AG09319 (cell line): ENCODE data around the gene RAB29.

ENCODE experiments used
- DNase-seq: peaks from one replicate; pipeline ENCODE4 v3.0.0-alpha.2; 2010; ENCODE audit warnings: low read depth; ENCODE audit errors: extremely low read depth
- TF ChIP-seq, protein P1 (sequence below): IDR thresholded peaks from 2 replicates; pipeline ENCODE4 v1.5.1; 2011; ENCODE audit warnings: low read depth, mild to moderate bottlenecking, inconsistent platforms, low read length, moderate library complexity

RAB29 gene

DNA sequence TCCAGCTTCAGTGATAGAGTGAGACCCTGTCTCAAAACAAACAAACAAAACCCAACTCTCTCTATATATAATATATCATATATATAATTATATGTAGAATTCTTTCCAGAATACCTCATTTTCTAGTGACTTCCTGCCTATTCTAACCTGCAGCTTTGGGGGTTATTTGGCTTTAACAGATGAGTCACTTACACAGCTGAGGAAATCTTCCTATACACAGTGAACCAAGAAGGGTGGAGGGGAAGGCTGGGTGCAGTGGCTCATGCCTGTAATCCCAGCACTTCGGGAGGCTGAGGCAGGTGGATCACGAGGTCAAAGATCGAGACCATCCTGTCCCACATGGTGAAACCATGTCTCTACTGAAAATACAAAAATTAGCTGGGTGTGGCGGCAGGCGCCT lies 9.2 kb downstream of the RAB29 start:
- TF ChIP-seq, protein P1, sequence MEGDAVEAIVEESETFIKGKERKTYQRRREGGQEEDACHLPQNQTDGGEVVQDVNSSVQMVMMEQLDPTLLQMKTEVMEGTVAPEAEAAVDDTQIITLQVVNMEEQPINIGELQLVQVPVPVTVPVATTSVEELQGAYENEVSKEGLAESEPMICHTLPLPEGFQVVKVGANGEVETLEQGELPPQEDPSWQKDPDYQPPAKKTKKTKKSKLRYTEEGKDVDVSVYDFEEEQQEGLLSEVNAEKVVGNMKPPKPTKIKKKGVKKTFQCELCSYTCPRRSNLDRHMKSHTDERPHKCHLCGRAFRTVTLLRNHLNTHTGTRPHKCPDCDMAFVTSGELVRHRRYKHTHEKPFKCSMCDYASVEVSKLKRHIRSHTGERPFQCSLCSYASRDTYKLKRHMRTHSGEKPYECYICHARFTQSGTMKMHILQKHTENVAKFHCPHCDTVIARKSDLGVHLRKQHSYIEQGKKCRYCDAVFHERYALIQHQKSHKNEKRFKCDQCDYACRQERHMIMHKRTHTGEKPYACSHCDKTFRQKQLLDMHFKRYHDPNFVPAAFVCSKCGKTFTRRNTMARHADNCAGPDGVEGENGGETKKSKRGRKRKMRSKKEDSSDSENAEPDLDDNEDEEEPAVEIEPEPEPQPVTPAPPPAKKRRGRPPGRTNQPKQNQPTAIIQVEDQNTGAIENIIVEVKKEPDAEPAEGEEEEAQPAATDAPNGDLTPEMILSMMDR = no peak
- no peak for DNase-seq

DNA sequence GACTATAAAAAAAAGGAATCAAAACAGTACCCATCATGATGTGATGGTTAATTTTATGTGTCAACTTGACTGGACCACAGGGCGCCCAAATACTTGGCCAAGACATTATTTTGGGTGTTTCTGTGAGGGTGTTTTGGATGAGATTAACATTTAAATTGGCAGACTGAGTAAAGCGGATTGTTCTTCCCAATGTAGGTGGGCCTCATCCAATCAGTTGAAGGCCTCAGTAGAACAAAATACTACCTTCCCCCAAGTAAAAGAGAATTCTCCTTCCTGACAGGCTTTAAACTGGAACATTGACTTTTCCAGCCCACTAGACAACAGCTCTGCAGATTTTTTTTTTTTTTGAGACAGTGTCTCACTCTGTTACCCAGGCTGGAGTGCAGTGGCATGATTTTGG lies 10.7 kb downstream of the RAB29 start:
- DNase-seq = no peak
- TF ChIP-seq, protein P1 = no peak

DNA sequence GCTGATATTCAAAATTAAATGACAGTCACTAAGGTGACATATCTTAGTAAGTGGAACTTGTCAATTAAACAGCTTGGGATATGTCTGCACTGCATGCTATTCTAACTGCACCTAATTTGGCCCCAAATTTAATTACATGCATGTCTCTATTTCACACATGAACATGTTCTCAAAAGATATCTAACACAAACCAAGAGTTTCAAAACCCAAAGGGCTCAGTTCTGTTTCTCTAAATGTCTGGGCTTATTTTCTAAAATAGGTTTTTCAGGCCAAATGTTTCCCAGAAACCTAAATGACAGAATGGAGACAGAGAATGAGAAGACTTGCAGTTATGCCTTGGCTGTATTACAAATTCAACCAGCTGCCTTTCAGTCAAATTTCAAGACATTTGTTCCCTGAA lies 11.3 kb downstream of the RAB29 start:
- TF ChIP-seq, protein P1 = no peak

DNA sequence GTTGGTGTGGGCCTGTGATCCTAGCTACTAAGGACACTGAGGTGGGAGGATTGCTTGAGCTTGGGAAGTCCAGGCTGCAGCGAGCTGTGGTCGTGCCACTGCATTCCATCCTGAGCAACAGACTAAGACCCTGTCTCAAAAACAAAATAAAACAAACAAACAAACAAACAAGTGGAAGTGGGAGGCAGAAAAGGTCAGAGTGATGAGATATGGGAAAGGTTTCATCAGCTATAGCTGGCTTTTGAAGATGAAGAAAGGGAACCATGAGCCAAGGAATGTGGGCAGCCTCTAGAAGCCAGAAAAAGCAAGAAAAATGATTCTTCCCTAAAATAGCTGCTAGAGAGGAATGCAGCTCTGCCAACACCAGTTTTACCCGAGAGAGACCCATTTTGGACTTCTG lies 14.7 kb downstream of the RAB29 start:
- no peak for DNase-seq
- TF ChIP-seq, protein P1 = no peak

More for the DNA sequence above, 11.3 kb downstream of the RAB29 start:
- DNase-seq = no peak

- DNase-seq = no peak
- TF ChIP-seq, protein P1 = no peak
Observed at GRCh38 chr1:205756552-205756951, 18.7 kb downstream of the RAB29 start.

GRCh38 chr1:205754857-205755256 lies 20.4 kb downstream of the RAB29 start:
- TF ChIP-seq, protein P1 = no peak

GRCh38 chr1:205751036-205751651 lies 24.1 kb downstream of the RAB29 start:
- TF ChIP-seq, protein P1 = no peak
- no peak for DNase-seq

More at GRCh38 chr1:205754857-205755256, 20.4 kb downstream of the RAB29 start:
- DNase-seq = no peak
